Measurements from ENCODE around the gene GMEB2.

The GMEB2 gene

DNA sequence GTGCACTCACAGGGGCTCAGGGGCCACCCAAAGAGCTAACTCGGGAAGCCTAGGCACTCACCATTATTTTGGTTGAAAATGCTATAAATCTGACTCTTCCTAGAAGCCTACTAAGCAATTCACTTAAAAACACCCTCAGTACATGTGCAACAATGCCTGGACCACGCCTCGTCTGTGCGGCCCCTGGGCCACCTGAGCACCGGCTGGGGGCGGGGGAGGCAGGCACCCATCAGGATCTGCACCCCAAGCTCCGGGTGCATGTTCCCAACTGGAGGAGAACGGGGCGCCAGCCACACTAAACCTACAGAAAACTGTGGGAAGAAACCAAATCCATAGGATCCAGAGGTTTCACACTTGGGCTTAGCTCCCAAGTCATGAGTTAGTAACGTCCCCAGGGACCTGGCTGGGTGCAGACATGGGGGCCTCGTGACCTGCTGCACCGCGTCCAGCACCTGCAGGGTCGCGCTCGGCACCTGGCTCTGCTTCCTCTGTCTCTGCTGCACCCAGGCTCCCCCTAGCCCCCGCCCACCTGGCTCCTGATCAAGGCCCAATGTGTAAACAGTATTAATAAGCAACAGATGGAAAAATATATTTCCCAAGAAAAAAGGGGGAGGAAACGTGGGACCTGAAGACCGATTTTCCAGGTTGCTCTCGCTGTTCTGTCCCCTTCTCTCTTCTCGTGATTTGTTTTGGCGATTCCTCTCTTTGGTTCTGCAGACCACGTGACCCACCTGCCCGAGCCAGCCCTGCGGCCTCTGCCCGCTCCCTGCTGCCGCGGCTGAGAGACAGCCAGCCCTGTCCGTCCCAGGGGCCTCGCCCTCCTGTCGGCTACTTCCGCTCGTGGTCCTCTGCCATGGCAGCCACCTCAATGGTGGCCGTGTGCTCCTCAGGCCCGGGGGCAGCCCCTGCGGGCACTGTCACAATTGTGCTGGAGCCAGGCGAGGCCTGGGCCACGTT, 37.4 kb downstream of the GMEB2 start:
- no peak for DNase-seq (ENCODE audit: low read depth)

DNA sequence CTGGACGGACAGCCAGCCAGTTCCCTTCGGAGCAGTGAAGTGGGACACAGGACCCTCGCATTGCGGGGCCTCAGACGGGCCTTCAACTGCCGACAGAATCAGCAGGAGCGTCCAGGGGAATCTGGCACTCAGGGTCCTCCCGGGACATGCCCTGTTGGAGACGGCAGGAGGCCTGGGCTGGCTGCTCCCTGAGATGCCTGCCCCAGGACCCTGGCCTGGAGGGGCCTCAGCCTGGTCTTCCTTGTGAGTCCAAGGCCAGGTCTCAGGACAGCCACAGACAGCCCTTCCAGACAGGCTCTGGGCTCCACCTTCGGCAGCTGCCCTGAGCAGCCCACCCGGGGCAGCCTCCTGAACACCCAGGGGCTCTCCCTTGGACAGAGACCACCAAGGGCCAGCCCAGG, 38.3 kb downstream of the GMEB2 start:
- no peak for DNase-seq (ENCODE audit: low read depth)

DNA sequence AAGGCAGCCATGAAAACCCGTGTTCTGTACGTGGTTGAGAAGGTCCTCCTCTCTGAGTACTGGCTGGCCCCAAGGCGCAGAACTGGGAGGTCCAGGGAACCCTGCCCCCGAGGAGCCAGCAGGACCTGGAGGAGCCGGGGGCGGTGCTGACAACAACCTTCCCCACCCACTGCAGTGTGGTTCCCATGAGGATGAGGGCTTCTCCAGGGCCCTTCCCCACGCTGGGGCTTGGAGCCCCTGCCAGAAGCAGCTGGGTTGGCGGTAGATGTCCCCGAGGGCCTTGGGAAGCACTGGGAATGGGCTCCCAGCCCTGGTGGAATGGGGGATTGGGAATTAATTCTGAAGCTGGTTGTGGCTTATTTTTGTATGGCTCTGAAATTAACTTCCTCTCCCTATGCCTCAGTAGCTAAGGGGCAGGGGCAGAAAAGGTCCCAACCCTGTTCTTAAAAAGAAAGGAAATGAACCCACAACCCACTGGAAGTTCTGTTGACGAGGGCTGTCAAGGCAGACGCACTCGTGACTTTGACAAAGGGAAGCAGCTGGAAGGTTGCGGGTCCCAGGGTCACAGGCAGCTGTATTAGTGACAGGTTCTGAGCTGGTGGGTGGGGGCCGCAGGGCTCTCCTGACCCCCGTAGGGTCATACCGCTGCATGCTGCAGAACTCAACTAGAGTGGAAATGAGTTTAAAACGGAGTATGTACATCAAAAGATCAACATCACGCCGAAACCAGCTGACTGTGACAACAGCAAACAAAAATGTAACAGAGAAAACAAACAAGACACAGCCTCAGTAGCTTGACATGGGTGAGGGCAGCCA, 38.9 kb downstream of the GMEB2 start:
- DNase-seq (ENCODE audit: low read depth): no peak

DNA sequence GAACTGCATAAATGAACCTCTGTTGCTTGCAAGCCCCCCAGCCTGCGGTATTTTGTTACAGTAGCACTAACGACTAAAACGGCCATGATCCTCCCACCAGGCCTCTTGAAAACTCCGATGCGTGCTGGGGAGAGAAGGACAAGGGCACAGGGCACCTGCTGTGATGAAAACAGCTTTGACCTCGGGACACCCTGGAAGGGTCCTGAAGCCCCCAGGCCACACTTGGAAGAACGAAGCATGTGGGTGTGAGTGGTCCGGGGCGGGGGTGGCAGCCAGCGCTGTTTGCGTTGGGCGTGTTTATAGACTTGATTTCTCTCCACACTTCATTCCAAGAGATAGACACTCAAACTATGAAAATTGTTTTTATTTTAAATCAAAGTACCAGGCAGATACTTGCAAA, 39.6 kb downstream of the GMEB2 start:
- no peak for DNase-seq (ENCODE audit: low read depth)

DNA sequence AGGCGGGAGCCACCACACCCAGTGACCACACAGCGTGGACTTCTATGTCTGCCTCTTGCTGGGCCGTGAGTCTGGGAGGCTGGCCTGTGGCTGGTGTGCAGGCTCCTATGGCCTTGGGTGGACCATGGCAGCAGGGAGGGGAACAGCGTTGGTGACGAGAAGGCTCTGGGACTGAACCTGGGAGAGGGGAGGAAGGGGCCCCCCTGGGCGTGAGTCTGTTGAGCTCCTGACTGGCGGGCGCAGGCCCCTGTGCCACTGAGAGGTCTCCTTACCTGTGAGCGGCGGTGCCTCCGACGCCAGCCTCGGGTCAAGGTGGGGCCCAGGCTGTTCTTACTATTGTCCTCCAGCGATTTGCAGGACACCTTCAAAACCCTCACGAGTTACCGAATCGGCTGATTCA, 40.1 kb downstream of the GMEB2 start:
- no peak for DNase-seq (ENCODE audit: low read depth)

DNA sequence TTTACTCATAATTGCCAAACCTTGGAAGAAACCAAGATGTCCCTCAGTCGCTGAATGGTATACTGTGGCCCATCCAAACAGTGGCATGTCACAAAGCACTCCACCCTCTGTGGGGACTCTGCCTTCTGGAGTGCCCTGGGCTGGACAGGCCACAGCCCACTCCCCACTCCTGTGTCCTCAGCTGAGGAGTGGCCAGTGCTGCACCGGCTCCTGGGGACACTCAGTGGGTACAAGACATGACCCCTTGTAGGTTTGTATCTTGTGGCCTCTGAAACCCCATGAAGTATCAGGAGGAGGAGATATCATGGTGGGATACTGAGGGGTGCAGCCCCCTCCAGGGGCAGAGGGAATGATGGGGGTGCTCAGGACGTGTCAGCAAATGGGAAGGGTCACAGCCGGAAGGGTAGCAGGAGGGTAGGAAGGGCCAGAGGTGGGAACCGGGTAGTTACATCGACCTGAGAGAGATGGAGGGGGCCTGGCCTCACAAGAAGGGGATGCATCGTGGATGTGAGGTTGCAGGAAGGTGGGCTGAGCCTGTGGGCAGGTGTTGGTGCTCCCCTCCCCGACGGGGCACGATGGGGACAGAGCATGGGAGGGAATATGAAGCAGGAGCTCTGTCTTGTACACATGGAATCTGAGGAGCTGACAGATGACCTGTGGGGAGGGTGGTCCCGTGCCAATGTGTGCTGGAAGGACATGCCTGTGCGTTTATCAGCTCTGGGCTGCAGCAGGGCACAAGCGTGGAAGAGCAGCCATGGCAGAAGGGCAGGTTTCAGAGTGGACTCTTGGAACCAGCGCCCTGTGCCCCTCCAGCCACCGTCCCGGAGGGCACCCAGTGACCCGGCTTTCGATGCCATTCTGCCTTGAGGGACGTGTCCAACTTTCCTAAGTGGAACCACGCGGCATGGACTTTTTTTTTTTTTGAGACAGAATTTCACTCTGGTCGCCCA, 41.0 kb downstream of the GMEB2 start:
- DNase-seq (ENCODE audit: low read depth): no peak

DNA sequence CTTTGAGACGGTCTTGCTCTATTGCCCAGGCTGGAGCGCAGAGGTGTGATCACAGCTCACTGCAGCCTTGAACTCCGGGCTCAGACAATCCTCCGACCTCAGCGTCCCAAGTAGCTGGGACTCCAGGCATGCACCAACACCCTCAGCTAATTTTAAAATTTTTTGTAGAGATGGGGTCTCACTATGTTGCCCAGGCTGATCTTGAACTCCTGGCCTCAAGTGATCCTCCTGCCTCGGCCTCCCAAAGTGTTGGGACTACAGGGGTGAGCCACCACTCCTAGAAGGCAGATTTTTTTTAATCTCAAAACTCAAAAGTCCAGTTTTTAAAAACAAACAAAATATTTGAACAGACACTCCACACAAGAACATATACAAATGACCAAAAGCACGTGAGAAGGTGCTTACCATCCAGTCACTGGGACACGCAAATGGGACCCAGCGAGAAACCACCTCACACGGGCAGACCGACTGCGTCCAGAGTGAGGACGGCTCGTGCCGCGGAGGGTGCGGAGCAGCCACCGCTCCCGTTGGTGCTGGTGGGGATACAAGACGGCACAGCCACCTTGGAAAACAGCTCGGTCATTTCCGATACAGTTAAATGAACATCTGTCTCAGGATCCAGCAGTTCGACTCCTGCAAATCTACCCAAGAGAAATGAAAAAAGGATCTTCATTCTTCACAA, 44.4 kb downstream of the GMEB2 start:
- no peak for DNase-seq (ENCODE audit: low read depth)

DNA sequence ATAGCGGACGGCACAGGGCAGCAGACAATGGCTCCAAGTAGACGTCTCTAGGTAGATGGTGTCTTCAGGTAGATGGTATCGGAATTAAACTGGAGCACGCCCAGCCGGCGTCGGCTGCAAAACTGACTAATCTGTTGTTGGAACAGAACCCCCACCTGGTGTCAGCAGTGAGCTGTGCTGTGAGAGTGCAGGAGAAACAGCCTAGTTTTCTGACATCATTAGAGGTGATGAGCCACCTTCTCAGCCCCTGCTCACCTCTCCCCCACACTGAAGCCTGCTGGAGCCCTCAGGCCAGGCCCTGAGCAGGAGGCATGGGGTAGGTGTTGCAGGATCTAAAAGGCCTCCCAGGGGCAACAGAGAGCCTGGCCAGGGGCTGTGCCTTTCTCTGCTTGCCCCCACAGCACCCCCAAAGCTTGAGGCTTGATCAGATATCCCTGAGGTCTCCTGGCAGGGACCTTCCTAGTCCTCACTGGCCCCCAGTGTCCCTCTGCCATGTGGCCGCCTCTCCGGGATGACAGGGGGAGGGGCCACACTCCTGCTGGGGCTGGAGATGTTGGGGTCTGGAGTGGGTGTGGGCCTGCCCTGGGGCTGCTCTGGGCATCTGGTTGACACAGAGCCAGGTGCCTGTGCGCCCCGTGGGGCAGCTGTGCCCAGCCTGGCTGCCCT, 46.0 kb downstream of the GMEB2 start:
- no peak for DNase-seq (ENCODE audit: low read depth)

DNA sequence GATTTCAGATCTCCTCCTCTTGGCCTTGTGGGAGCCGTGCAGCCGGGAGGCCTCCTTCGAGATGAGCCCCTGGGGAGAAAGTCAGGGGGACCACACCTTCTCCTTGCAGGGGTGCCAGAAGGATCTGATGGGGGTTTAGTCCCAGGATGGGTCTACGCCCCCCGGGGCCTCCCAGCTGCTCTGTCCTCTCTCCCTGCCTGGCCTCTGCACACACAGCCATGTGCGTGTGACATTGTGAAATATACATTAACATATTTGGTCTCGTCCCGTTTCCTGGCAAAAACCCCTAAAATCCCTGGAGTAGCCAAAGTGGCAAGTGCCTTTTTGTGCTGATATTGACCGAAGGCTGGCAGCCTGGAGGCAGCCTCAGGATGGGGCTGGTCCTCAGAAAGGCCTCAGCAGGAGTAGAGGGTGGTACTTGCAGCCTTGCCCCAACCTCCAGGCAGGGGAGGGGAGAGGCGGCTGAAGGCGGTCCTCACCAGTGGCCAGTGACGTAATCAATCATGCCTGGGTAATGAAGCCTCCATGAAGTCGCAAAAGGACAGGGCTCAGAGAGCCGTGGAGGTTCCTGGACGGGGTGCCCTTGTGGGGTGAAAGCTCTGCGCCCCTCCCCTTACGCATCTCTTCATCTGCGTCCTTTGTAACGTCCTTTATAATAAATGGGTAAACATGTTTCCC, 47.7 kb downstream of the GMEB2 start:
- no peak for DNase-seq (ENCODE audit: low read depth)

DNA sequence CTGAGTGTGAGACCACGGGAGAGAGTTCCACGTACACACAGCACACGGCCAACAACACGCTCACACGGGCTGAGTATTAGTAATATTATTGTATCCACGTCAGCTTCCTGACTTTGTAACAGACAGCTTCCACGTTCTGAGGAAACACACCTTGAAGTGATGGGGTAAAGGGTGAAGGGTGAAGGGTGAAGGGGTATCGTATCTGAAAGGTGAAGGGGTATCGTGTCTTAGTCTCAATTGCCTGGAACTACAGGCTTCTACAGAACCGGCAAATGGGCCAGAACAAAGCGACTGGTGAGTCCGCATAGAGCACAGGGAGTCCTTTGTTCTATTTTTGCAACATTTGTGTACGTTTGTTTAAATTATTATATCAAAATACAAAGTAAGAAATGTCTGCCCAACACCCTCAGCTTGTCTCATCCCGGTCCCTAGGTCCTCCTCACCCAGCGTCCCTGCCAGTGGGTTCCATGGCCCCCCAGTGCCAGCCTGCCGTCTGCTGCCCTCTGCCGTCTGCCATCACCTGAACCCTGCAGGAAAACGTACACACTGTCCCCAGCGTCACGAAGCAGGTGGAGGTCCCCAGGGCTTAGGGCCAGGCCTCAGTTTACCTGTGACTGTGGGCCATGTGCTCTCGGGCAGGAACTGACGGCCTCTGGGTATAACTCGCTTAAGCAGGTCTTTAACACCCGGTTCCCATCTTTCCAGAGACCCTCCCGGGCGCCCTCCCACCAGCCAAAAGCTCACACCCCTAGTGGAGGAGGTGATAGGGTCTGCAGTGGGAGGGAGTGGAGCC, 48.5 kb downstream of the GMEB2 start:
- DNase-seq (ENCODE audit: low read depth): no peak

DNA sequence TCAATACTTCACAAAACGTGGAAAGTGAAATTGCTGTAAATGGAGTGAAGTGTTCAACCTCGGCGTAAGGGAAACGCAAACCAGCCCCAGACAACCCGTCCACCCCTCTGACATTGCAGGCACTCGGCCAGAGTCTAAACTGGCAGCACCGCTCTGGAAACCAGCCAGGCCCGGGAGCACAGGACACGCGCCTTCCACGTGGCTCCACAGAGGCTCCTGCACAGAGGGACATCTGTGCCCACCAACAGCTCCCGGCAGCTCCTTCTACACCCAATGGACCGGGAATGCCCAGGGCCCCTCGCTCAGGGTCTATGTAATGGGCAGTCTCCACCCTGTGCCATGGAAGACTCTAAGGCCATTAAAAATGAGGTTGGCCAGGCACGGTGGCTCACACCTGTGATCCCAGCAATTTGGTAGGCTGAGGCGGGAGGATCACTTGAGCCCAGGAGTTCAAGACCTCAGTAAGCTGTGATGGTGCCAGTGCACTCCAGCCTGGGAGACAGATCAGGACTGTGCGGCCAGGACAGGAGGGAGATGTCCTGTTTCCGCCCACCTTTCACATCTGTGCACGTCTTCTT, 49.5 kb downstream of the GMEB2 start:
- no peak for DNase-seq (ENCODE audit: low read depth)

DNA sequence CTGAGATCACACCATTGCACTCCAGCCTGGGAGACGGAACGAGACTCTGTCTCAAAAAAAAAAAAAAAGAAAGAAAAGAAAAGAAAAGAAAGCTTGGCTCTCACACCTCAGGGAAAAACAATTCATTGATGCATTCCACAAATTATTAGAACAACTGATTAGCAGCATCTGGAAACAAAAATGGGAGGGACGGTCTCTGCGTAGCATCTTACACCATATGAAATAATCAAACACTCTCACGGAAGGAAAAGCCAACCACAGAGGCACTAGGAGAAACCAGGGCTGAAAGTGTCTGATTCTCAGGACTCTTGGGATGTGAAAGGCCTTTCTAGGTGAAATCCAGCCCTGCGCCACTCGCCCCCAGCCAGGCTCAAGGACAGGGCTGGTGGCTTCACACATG, 50.6 kb downstream of the GMEB2 start:
- DNase-seq (ENCODE audit: low read depth): no peak

DNA sequence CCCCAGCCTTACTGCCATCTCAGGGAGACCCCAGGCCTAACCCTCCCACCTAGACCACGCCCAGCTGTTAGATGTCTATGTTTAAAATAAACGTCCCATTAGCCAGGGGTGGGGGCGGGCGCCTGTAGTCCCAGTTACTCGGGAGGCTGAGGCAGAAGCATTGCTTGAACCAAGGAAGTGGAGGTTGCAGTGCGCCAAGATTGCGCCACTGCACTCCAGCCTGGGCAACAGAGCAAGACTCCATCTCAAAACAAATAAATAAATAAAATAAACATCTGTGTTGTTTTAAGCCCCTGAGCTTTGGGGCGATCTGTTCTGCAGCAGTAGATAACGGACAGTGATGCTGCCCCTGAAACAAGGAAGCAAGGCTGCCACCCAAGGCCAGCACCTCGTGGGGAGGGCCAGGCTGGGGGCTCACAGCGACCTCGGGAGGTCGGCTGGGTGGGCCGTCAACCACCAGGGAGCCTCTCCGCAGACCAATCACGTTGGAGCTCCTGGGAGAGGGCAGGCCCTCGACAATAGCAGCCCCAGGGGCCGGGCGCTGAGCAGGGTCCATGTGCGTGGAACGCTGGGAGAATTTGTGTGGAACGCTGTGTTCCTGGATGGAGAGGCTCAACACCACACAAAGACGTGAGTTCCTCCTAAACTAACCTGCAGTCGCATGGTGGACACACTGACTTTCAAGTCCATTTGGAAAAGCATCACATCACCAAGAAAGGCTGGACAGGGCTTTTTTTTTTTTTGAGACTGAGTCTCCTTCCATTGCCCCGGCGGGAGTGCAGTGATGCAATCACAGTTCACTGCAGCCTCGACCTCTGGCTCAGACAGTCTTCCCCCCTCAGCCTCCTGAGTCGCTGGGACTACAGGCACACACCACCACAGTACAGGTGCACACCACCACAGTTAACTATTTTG, 51.8 kb downstream of the GMEB2 start:
- DNase-seq (ENCODE audit: low read depth): no peak

DNA sequence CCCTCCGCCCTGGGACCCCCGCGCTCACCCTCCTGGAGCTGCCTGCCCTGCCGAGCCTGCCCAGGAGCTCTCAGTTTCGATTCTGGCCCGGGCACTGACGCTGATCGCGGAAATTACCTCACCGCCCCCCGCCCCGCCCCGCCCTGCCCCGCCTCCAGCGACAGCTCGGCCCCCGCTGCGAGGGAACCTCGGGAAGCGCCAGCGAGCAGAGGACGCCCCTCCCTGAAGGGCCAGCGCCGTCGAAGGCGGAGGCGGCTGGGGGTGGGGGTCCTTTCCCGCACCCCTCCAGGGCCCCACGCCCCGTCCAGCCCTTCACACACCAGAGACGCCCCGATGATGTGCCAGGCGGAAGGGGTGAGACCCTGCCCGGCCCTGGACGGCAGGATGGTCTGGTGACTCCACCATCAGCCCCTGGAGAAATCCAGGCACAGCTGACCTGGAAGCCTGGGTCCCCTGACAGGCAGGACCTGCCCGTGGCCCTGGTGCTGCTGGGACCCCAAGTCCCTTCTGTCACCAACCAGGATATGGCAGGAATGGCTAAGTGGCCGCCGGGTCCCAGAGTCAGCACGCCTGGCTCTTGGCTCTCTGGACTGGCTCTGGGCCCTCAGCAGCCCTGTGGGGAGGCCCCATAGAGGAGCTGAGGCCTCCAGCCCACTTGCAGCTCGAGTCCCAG, 52.6 kb downstream of the GMEB2 start, which contains the start of gene HELZ2:
TSS of gene HELZ2 (minus strand) at position 84 of the 673 bp plus-strand sequence. CDS start 1,854 bp downstream, outside the sequence.
- DNase-seq (ENCODE audit: low read depth): no peak

DNA sequence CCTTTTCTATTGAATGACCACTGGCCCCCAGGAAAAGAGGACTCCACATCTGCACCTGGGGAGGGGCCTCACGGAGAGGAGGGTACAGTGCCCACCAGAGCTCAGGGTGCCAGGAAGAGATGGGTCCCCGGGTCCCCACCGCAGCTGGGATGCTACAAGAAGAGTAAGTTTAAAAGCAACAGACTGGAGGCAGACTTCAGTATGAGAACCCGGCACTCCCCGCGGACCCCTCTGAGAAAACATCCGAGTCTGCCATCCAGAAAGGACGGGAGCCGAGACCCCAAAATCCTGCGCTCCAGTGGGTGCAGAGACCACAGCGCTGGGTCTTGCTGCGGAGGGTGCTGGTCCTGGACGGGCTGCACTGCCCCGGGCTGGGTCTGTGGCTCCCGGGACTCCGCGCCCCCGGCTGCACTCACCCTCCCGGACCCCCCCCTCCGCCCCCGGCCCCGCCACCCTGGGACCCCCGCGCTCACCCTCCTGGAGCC, 53.2 kb downstream of the GMEB2 start:
- DNase-seq (ENCODE audit: low read depth): no peak

DNA sequence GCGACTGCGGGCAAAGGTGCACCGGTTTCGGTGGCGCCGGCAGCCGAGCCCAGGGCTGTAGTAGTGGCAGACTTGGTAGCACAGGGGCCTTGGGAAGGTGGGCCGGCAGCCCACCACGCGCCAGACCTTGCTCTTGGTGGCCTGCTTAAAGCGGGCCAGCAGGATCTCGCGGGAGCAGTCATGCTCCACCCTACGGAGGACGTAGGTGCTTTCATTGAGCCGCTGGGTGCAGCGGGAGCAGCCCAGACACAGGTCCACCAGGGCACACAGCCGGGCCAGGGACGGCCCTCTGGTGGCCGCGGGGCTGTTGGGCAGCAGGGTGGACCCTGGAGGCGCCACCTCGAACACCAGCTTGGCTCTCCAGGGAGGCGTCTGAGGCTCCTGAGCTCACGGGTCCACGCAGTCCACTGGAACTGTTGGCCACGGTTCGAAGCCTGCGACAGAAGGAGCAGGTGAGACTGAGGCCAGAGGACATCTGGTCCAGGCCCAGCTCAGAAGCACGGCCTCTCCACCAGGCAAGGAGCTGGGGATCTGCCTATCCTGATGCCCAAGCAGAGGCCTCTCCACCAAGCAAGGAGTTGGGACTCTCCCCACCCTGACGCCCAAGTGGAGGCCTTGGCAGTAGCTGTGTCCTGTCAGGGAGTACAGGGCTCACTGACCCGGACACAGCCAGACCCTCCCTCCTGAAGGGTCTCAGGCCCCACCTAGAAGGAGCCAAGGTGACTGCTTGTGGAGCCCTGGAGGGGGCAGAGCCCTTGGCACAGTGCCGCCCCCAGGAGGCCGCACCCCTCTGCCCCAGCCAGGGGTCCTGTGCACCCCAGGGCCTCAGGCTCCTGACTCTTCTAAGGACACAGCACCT, 53.9 kb downstream of the GMEB2 start:
- no peak for DNase-seq (ENCODE audit: low read depth)
